ENCODE measurements around the gene NHLRC2. TPM values are rescaled to one million over a fixed set of nuclear protein-coding genes. Genes with fewer than 3 reads are reported as not detected.

NHLRC2 gene
- total and polyA plus RNA-seq, 2 donors from 2014 or later, result 4.5 to 40.8 TPM

- no peak overlapping the region for H3K27ac ChIP-seq (ENCODE audit: low read depth in 2 of 2, low read length in 2 of 2)
- no peak overlapping the region for H3K9ac ChIP-seq (ENCODE audit: low read length in 3 of 3)
- intact Hi-C loops (cut with DNase I), result no loop called here
- H3K4me1 ChIP-seq (ENCODE audit: control insufficient read depth in 2 of 3, insufficient read depth in 2 of 3, low read depth in 1 of 3, low read length in 3 of 3), result no peaks in the 10 kb centered on the region
- peaks cover 0 to 1% (median under 1%) of the 10 kb centered on the region in 3 donors for H3K9me3 ChIP-seq (ENCODE audit: control insufficient read depth in 2 of 3, insufficient read depth in 1 of 3, low read length in 3 of 3)
- TF ChIP-seq CTCF (IDR thresholded peaks at IDR 0.05; ENCODE audit: borderline replicate concordance, extremely low read depth, insufficient read depth), result no peak
- H3K4me3 ChIP-seq (ENCODE audit: low read length in 3 of 3), result no peak overlapping the region
- DNase-seq, result no peak
- FAIRE-seq, result no peak
- no peaks in the 10 kb centered on the region for H3K27me3 ChIP-seq (ENCODE audit: control insufficient read depth, insufficient read depth, low read length)
- no peaks in the 10 kb centered on the region for H3K36me3 ChIP-seq (ENCODE audit: control insufficient read depth in 2 of 3, insufficient read depth in 3 of 3, low read length in 3 of 3)
Observed at GRCh38 chr10:113866551-113867394, 12.3 kb downstream of the NHLRC2 start.

GRCh38 chr10:113867904-113868303 lies 13.4 kb downstream of the NHLRC2 start:
- Histone ChIP-seq H3K36me3 (ENCODE audit: control insufficient read depth in 2 of 3, insufficient read depth in 3 of 3, low read length in 3 of 3) (no peaks in the 10 kb centered on the region), H3K9me3 (ENCODE audit: control insufficient read depth in 2 of 3, insufficient read depth in 1 of 3, low read length in 3 of 3) (peaks cover 0 to 7% (median 1%) of the 10 kb centered on the region in 3 donors), H3K4me3 (ENCODE audit: low read length in 3 of 3) (no peak overlapping the region), H3K4me1 (ENCODE audit: control insufficient read depth in 2 of 3, insufficient read depth in 2 of 3, low read depth in 1 of 3, low read length in 3 of 3) (no peaks in the 10 kb centered on the region), H3K27ac (ENCODE audit: low read depth in 2 of 2, low read length in 2 of 2) (no peak overlapping the region), H3K27me3 (ENCODE audit: control insufficient read depth, insufficient read depth, low read length) (no peaks in the 10 kb centered on the region), H3K9ac (ENCODE audit: low read length in 3 of 3) (no peak overlapping the region)
- no peak for DNase-seq
- intact Hi-C loops (cut with DNase I), result no loop called here
- no peak for FAIRE-seq
- TF ChIP-seq CTCF (IDR thresholded peaks at IDR 0.05; ENCODE audit: borderline replicate concordance, extremely low read depth, insufficient read depth), result no peak

GRCh38 chr10:113869789-113870188 lies 15.3 kb downstream of the NHLRC2 start:
- H3K4me1 ChIP-seq (ENCODE audit: control insufficient read depth in 2 of 3, insufficient read depth in 2 of 3, low read depth in 1 of 3, low read length in 3 of 3), result no peaks in the 10 kb centered on the region
- intact Hi-C loops (cut with DNase I), result no loop called here
- no peak overlapping the region for H3K9ac ChIP-seq (ENCODE audit: low read length in 3 of 3)
- DNase-seq, result no peak
- no peaks in the 10 kb centered on the region for H3K27me3 ChIP-seq (ENCODE audit: control insufficient read depth, insufficient read depth, low read length)
- no peak for FAIRE-seq
- no peak overlapping the region for H3K4me3 ChIP-seq (ENCODE audit: low read length in 3 of 3)
- H3K9me3 ChIP-seq (ENCODE audit: control insufficient read depth in 2 of 3, insufficient read depth in 1 of 3, low read length in 3 of 3), result peaks cover 0 to 7% (median 1%) of the 10 kb centered on the region in 3 donors
- H3K27ac ChIP-seq (ENCODE audit: low read depth in 2 of 2, low read length in 2 of 2), result no peak overlapping the region
- TF ChIP-seq CTCF (IDR thresholded peaks at IDR 0.05; ENCODE audit: borderline replicate concordance, extremely low read depth, insufficient read depth), result no peak
- H3K36me3 ChIP-seq (ENCODE audit: control insufficient read depth in 2 of 3, insufficient read depth in 3 of 3, low read length in 3 of 3), result no peaks in the 10 kb centered on the region

All from kidney (tissue), 14 donors.